Bronchial epithelial cell (primary cell): ENCODE measurements around the gene HAPLN2. TPM values are rescaled to one million over a fixed set of nuclear protein-coding genes. Genes with fewer than 3 reads are reported as not detected.

Experiments used
- DNase-seq: peaks from one replicate; pipeline ENCODE4 v3.0.0-alpha.2; 2010; ENCODE audit warnings: low read depth
- FAIRE-seq: peaks from 2 replicates; lab custom pipeline; 2011; peaks lifted over from hg19 to GRCh38; lab: Jason Lieb, UNC
- H3K27me3 ChIP-seq: 2 replicates; pipeline ENCODE4 v1.5.1; 2011; ENCODE audit warnings: low read length; ENCODE audit not compliant: control insufficient read depth, insufficient read depth
- H3K36me3 ChIP-seq: 2 replicates; pipeline ENCODE4 v1.5.1; 2011; ENCODE audit warnings: low read length; ENCODE audit not compliant: control insufficient read depth, insufficient read depth
- H3K4me3 ChIP-seq: 2 replicates; pipeline ENCODE4 v1.5.1; 2011; ENCODE audit warnings: mild to moderate bottlenecking, low read depth, low read length, control low read depth
- total RNA-seq: library from RNA; depleted of rRNA; stranded (reverse); fragments of >200 nt; gene quantifications from 2 replicates; pipeline ENCODE4 v1.2.1, GENCODE V29; 2014
- TF ChIP-seq, protein P1 (sequence below): IDR thresholded peaks from 2 replicates; pipeline ENCODE4 v1.5.1; 2011; ENCODE audit warnings: mild to moderate bottlenecking, moderate library complexity, low read length, control low read depth, inconsistent platforms; ENCODE audit not compliant: insufficient read depth, severe bottlenecking

The HAPLN2 gene
- total RNA-seq, 1 donor from 2014 or later = under 0.01 TPM

GRCh38 chr1:156657741-156658319 lies 38.6 kb downstream of the HAPLN2 start:
- no peak overlapping the region for H3K4me3 ChIP-seq
- DNase-seq (no peak), FAIRE-seq (no peak)
- no peaks in the 10 kb centered on the region for H3K36me3 ChIP-seq
- peaks cover 21% of the 10 kb centered on the region for H3K27me3 ChIP-seq
- TF ChIP-seq, protein P1, sequence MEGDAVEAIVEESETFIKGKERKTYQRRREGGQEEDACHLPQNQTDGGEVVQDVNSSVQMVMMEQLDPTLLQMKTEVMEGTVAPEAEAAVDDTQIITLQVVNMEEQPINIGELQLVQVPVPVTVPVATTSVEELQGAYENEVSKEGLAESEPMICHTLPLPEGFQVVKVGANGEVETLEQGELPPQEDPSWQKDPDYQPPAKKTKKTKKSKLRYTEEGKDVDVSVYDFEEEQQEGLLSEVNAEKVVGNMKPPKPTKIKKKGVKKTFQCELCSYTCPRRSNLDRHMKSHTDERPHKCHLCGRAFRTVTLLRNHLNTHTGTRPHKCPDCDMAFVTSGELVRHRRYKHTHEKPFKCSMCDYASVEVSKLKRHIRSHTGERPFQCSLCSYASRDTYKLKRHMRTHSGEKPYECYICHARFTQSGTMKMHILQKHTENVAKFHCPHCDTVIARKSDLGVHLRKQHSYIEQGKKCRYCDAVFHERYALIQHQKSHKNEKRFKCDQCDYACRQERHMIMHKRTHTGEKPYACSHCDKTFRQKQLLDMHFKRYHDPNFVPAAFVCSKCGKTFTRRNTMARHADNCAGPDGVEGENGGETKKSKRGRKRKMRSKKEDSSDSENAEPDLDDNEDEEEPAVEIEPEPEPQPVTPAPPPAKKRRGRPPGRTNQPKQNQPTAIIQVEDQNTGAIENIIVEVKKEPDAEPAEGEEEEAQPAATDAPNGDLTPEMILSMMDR = no peak

DNA sequence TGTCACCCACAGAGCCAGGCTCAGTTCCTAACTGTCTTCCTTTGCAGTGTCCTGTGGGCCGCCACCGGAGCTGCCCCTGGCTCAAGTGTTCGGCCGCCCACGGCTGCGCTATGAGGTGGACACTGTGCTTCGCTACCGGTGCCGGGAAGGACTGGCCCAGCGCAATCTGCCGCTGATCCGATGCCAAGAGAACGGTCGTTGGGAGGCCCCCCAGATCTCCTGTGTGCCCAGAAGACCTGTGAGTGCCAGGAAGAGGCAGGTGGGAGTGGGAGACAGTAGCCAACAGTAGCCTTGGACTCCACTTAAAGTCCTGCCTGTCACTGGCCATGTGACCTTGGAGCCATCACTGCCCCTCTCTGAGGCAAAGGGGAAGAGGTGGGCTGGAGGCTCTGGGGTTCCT lies 39.3 kb downstream of the HAPLN2 start:
- DNase-seq = no peak
- TF ChIP-seq, protein P1 = no peak
- H3K36me3 ChIP-seq = no peaks in the 10 kb centered on the region
- H3K27me3 ChIP-seq = peaks cover 21% of the 10 kb centered on the region
- H3K4me3 ChIP-seq = no peak overlapping the region
- FAIRE-seq = no peak

- TF ChIP-seq, protein P1 = no peak
- Histone ChIP-seq H3K36me3 (no peaks in the 10 kb centered on the region), H3K4me3 (no peak overlapping the region), H3K27me3 (peaks cover 19% of the 10 kb centered on the region)
- DNase-seq (no peak), FAIRE-seq (no peak)
Observed at GRCh38 chr1:156658945-156659574, 39.8 kb downstream of the HAPLN2 start.

- FAIRE-seq (no peak), DNase-seq (no peak)
- Histone ChIP-seq H3K27me3 (peaks cover 17% of the 10 kb centered on the region), H3K4me3 (no peak overlapping the region), H3K36me3 (no peaks in the 10 kb centered on the region)
- TF ChIP-seq, protein P1 = no peak
Observed at GRCh38 chr1:156659661-156659987, 40.4 kb downstream of the HAPLN2 start.

DNA sequence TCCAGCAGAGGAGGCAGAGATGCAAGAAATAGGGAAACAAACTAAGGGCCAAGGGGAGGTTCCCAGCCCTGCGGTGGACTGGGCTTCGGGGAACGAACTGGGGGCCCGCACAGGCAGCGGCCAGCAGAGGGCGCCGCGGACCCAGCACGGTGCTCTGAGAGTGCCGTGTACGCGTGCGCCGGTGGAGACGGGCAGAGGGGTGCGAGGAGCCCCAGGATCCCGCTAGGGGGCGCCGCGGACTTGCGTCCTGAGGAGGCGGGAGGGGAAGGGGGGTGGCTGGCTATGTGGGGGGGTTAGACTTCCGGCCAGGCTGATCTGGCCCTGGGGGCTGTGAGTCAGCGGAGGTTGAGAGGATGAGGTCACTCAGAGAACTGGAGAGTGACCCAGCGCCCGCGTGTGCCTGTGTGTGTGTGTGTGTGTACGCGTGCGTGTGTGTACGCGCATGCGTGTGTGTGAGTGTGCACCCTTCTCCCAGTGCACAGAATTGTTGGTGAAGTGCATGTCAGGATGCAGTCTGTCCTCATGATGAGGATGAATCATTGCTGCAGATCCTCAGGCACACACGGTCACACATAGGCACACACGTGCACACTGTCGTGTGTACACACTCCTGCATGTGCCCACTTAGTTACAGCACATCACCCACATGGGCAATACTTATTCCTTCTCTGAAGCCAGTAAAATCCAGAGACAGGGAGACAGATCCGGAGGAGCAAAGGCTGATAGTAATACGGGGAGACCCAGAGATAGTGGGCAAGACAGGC lies 41.0 kb downstream of the HAPLN2 start:
- FAIRE-seq (no peak), DNase-seq (peak; percentile 86)
- H3K36me3 ChIP-seq = no peaks in the 10 kb centered on the region
- no peak overlapping the region for H3K4me3 ChIP-seq
- peaks cover 14% of the 10 kb centered on the region for H3K27me3 ChIP-seq
- TF ChIP-seq, protein P1 = peak; percentile 98
